AML-193 (cell line): ENCODE data around the gene KCNAB3.

Source experiments
- DNase-seq, 2 experiments: peaks; one replicate each; lab custom pipeline; 2025; lab: John Stamatoyannopoulos, UW

The KCNAB3 gene

GRCh38 chr17:7897773-7898172 is 31.9 kb downstream of the KCNAB3 start:
- peak; percentile 13 to 19 for DNase-seq

GRCh38 chr17:7897090-7897489 is 32.6 kb downstream of the KCNAB3 start:
- DNase-seq: no peak

DNA sequence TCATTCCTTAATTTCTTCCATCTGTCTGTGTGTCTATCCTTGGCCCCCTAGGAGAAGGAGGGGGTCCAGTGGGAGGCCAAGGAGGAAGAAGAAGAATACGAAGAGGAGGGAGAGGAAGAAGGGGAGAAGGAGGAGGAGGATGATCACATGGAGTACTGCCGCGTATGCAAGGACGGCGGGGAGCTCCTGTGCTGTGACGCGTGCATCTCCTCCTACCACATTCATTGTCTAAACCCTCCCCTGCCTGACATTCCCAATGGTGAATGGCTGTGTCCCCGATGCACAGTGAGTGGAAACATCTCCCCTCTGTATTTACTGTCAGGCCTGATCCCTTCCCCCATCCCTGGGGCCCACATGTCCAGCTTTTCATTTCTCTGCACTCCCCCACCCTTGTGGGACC is 34.8 kb downstream of the KCNAB3 start:
- no peak for DNase-seq

DNA sequence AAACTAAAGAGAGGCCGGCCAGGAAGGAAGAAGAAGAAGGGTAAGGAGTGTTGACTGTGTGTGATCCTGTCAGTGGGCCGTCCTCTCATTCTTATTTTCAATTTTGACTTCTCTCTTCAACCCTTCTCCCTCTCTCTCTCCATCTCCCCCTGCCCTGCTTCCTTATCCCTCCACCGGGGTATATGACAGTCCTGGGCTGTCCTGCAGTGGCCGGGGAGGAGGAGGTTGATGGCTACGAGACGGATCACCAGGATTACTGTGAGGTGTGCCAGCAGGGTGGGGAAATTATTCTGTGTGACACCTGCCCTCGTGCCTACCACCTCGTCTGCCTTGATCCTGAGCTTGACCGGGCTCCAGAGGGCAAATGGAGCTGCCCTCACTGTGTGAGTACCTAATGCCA is 35.4 kb downstream of the KCNAB3 start:
- no peak for DNase-seq

GRCh38 chr17:7893187-7893880 is 36.3 kb downstream of the KCNAB3 start:
- DNase-seq: no peak

DNA sequence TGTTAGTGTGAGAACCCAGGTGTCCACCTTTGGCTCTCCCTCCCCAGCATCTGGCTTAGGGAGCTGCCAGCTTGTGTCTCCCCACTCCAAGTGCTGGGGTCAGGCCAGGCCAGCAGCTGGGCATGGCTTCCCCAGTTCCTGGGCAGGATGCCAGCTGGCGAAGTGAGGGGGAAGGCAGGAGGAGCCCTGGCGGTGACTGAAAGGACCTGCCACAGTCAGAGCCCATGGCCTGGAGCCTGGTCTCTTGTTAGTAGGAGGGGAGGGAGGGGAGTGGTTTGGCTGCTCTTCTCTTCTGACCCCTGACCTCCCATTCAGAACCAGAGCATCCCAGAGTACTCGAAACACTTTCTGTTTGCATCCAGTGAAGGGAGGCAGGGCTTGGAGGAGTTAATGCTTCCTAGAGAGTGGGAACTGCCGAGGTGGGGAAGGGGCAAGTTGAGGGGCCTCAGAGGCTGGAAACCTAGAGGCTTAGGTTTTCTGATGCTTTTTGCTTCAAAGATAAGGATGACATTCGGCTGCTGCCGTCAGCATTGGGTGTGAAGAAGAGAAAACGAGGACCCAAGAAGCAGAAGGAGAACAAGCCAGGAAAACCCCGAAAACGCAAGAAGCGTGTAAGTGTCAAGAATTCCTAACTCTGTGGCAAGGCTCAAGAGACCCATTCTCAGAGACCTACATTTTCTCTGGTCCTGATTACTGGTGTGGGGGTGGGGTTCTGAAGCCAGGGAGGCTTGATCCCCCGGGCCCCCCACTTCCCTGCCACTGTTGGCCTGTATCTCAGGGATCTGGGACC is 40.3 kb downstream of the KCNAB3 start:
- DNase-seq: peak; percentile 56 to 58

DNA sequence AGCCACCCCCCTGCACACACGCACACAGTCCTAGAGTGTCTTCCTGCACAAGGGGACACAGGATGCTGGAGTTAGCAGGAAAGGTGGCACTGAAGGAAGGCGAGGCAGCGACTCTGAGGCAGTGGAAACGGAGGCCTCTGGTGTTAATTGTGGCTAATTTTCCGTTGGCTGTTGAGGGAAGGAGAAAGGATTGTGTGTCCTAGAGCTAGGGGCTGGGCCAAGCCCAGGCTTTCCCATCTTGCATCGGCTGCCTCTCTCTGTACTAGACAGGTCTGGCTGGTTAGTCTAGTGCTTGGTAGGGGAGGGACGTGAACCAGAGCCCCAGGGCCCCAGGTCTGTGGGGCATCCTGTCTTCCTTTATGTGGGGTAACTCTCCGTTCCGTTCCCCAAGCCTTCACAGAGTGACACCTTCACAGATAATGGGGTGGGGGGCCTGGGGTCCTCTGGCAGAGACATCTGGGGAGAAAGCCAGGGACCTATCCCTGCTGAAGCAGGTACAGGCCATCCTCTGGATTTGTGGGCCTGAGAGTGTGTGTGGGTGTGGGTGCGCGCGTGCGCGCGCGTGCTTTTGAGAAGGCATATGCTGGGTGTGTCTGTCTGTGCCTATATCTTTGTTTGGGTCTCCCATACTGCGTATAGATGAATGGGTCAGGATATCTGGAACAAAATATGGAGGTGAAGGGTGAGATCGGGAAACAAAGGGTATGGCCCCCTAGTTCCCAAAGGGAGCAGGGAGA is 41.3 kb downstream of the KCNAB3 start, which contains the start of gene CHD3:
TSS of gene CHD3 (plus strand) at position 606 of the 737 bp plus-strand sequence. CDS start 212 bp downstream, outside the sequence.
- no peak for DNase-seq

DNA sequence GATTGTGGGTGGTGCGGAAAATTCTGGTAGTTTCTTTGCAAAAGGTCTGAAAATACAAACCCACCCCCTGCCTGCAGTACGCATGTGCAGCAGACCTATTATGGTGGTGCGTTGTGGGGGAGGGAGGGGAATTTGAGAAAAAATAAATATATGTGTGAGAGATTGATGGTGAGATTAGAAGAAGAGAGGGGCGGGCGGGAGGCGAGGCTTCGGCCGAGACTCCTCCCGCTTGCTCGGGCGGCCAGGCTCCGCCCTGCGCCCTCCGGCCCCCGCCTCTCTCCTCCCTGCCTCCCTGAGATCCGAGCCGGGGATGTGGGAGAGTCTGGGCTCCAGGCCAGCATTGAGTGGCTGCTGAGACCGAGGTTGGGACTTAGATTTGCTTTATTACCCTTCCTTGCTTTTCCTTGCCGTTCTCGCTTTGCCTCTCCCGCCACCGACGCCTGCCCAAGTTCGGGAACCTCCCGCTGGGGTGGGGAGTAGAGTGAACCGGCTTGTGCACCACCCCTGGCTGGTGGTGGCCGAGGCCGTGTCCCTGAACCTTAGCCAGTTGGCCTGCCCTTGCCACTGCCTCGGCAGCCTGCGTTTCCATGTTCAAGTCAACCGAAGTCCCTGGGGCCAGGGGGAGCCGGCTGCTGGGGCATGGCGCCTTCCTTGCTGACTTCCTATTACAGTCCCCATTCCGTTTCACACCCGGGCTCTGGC is 42.0 kb downstream of the KCNAB3 start:
- peak; percentile 55 to 58 for DNase-seq

DNA sequence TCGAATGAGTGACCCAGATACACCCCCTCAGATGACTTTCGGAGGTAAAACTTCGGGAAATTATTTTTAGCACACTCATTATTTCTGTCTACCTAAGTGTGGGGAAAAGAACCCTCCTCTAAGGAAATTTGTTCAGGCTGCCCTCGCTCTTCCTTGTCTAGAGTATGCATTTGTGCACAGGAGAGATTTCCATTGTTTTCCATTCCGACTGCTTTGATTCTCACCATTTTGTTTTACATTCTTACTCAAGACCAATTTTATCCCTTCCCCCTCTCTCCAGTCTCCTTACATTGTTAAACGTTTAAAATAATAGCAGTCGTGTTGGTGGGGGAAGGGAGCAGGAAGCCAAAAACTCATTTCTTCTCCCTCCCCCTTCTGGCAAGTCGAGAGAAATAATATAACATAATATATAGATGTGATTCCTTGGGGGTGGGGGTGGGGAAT is 42.6 kb downstream of the KCNAB3 start:
- DNase-seq: peak; percentile 44 to 50

DNA sequence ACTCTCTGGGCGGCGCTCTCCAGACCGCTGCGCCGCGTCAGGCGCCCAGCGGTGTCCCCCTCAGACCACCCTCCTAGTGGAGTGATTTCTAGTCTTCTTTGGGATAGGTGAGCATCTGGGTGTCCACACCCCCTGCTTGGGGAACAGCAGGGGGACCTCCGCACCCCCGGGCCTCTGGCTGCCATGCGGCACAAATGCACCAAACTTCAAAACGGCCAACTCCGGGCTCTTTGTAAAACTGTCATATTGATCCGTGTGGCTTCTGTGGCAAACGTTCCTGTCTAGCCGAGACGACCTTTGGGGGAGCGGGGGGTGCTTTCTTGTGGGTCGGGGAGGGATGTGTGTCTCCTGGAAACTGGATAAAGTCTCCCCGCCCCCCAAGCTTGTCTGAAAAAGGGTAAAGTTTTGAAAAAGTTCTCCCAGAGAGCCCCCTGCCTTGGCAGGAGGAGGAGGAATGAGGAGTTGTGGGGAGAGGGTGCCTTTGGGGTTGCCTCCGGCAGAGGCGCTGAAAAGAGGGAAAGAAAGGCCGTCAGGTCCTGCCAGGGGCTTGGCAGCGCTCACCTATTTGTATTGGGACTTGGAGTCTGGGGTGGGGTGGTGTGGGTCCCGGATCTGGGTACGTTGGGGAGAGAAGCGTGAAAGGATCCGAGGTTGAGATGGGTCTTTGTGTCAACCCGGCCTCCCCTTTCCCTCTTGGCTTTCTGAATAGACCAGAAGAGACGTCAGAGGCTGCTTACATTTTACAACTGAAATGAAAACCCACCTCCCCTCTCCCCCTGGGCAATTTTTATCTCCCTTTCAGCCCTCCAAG is 43.2 kb downstream of the KCNAB3 start:
- DNase-seq: no peak

GRCh38 chr17:7885367-7886226 is 44.1 kb downstream of the KCNAB3 start:
- DNase-seq: no peak

- DNase-seq: no peak
Measured at GRCh38 chr17:7884581-7885366, 44.9 kb downstream of the KCNAB3 start.

- peak in 1 of 2 experiments; percentile 11 for DNase-seq
Measured at GRCh38 chr17:7883781-7884386, 45.8 kb downstream of the KCNAB3 start.

- DNase-seq: no peak
Measured at GRCh38 chr17:7882629-7883028, 47.0 kb downstream of the KCNAB3 start.

- DNase-seq: no peak
Measured at GRCh38 chr17:7882068-7882467, 47.6 kb downstream of the KCNAB3 start.

- DNase-seq: peak in 1 of 2 experiments; percentile 18
Measured at GRCh38 chr17:7881276-7882054, 48.2 kb downstream of the KCNAB3 start.

DNA sequence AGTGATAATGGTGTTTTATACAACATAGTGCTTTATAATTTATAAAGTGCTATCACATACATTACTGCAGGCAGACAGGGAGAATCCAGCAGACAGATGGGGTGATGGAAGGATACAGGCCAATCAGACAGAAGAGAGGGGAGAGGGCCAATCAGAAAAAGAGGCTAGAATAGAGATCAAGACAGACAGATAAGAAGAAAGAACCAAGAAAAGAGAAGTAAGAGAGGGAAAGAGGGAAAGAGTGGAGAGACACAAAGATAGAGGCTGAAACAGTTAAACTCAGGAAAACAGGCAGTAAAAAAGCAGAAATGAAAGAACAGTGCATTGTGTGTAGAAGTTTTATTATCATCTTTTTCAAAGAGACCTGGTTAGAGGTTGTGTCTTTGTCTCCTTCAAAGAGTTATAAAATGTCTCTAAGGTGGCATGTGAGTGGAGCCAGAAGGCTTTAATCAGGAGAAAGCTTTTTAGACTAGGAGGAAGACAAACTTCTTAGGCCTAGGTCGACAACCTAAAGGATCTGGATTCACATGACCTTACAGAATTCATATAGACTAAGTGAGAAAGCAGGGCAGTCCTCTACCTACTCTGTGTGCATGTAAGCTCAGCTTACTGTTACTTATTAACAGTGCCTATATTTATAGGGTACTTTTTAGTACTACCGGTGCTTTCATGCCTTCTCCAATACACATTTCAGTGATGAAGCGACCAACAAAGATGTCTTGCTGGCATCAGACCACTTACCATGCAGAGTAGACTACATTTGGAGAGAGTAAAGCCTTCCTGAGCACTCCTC is 49.4 kb downstream of the KCNAB3 start:
- no peak for DNase-seq
